Loucy (cell line): ENCODE measurements around the gene F12.

Experiments used
- CTCF ChIP-seq: fragments of 200-600 bp; sonication (generic); conservative IDR thresholded peaks from 2 replicates; pipeline ENCODE4 v1.5.1; 2014; ENCODE audit warnings: mild to moderate bottlenecking, antibody characterized with exemption, low read length
- EZH2phosphoT487 ChIP-seq: fragments of 200-600 bp; IDR thresholded peaks from 2 replicates; pipeline ENCODE4 v1.6.1; 2018; ENCODE audit warnings: antibody characterized with exemption, mild to moderate bottlenecking, moderate library complexity, borderline replicate concordance

DNA sequence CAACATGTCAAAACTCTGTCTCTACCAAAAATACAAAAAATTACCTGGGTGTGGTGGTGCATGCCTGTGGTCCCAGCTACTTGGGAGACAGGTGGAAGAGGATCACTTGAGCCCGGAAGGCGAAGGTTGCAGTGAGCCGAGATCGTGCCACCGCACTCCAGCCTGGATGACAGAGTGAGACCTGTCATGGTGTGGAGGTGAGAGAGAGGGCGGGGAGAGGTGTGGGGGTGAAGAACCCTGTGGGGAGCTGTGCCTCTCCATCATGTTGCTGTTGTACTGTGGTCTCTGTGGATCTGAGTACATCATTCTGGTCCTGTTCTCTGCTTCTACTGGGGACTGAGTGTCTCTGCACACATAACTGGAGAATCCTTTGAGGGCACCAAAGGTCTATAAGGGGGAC is 36.5 kb downstream of the F12 start:
- TF ChIP-seq CTCF (no peak), EZH2phosphoT487 (no peak)
